ENCODE results near the gene GOLIM4. TPM values are rescaled to one million over a fixed set of nuclear protein-coding genes. Genes with fewer than 3 reads are reported as not detected.

Gene GOLIM4
- total and polyA plus RNA-seq, 2 of the 13 experiments (the other 11 are each of a cell fraction or from before 2014, with no cell fraction given): 10.9 to 47.7 TPM

DNA sequence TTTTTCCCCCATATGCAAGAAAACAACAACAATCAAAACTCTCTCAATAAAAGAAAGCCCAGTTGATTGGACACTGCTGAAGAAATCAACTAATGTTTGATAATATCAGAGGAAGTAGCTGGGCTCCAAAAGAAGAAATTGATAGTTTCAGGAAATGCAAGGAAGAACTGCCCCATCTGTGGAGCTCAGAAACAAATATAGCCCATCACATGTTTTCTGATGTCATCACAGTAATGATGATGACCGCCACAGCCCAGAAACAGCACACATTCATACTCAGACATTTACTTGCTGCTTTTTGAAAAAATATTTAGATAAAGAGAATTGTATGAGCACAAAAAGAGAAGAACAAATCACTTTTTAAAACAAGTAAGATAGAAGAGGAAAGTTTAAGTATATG is 67.6 kb downstream of the GOLIM4 start:
- WGBS (ENCODE audit: low lambda C conversion rate): 100% methylated on average over 1 of the region's 1 CpG
- DNase-seq (ENCODE audit: low spot score) (no peak), FAIRE-seq (no peak), ATAC-seq (no peak)
- intact Hi-C loops (cut with micrococcal nuclease; ENCODE audit: unreplicated experiment): no loop called here
- TF ChIP-seq ZNF331 (CRISPR knock-in tag; IDR thresholded peaks at IDR 0.05) (no peak), PTBP1 (IDR thresholded peaks at IDR 0.05; ENCODE audit: low read depth, low read length, poor library complexity, severe bottlenecking) (no peak)
- no TSS peak for BruUV-seq (replicated peaks)
- no peaks in the 10 kb centered on the region for H3K4me1 ChIP-seq (ENCODE audit: insufficient read depth, low read length)
- ChIA-PET CTCF (ENCODE audit: low intra/inter-chr PET ratio, low total read pairs) (no interaction called here), POLR2A (no interaction called here)
- no peak overlapping the region for H2AFZ ChIP-seq (ENCODE audit: low read length)
- no peaks in the 10 kb centered on the region for H3K27me3 ChIP-seq (ENCODE audit: control insufficient read depth in 1 of 2, insufficient read depth in 2 of 2, low read length in 2 of 2)
- no peak overlapping the region for H3K4me3 ChIP-seq (replicated peaks in 1 of 3; ENCODE audit: insufficient read depth in 1 of 3, low read depth in 2 of 3, low read length in 3 of 3)
- no peaks in the 10 kb centered on the region for H3K79me2 ChIP-seq (ENCODE audit: insufficient read depth, low read length)
- no peak overlapping the region for H3K4me2 ChIP-seq (ENCODE audit: low read depth, low read length)
- in situ Hi-C loops (cut with HindIII; ENCODE audit: extremely low pct_ligation_motif_present, low pct_unique_long_range_greater_than_20kb): no loop called here
- no peaks in the 10 kb centered on the region for H4K20me1 ChIP-seq (ENCODE audit: insufficient read depth, low read length)
- no peaks in the 10 kb centered on the region for H3K9me3 ChIP-seq (ENCODE audit: low read length)
- H3K36me3 ChIP-seq (replicated peaks in 1 of 2; ENCODE audit: control insufficient read depth in 1 of 2, insufficient read depth in 2 of 2, low read length in 2 of 2): peaks cover 13 to 78% of the 10 kb centered on the region in 2 experiments
- H3K9ac ChIP-seq (ENCODE audit: insufficient read depth, low read depth, low read length): no peak overlapping the region
- H3K27ac ChIP-seq (ENCODE audit: extremely low read length, insufficient read depth, low read length): no peak overlapping the region

DNA sequence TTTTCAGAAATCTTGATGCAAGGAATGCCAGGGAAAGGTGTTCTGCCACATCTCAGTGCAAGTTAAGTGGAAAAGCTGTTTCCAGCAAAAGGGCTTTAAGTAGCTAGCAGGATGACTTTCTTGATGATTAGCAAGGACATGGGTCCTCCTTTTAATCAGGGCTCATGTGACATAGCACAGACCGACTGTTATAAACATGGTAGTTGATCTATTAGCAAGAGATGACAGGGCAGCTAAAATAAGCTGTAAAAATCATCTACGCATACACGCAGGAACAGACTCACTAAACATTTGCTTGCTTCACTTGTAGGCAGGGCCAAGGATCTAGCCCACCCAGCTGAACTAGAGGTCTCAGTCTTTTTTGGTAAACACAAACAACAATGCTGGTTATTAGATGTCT is 69.0 kb downstream of the GOLIM4 start:
- Histone ChIP-seq H3K9ac (ENCODE audit: insufficient read depth, low read depth, low read length) (no peak overlapping the region), H3K4me3 (replicated peaks in 1 of 3; ENCODE audit: insufficient read depth in 1 of 3, low read depth in 2 of 3, low read length in 3 of 3) (no peak overlapping the region), H3K36me3 (replicated peaks in 1 of 2; ENCODE audit: control insufficient read depth in 1 of 2, insufficient read depth in 2 of 2, low read length in 2 of 2) (peaks cover 16 to 82% of the 10 kb centered on the region in 2 experiments), H3K27ac (ENCODE audit: extremely low read length, insufficient read depth, low read length) (no peak overlapping the region), H2AFZ (ENCODE audit: low read length) (no peak overlapping the region), H3K79me2 (ENCODE audit: insufficient read depth, low read length) (no peaks in the 10 kb centered on the region), H3K4me1 (ENCODE audit: insufficient read depth, low read length) (no peaks in the 10 kb centered on the region), H3K9me3 (ENCODE audit: low read length) (no peaks in the 10 kb centered on the region), H4K20me1 (ENCODE audit: insufficient read depth, low read length) (no peaks in the 10 kb centered on the region), H3K4me2 (ENCODE audit: low read depth, low read length) (no peak overlapping the region), H3K27me3 (ENCODE audit: control insufficient read depth in 1 of 2, insufficient read depth in 2 of 2, low read length in 2 of 2) (no peaks in the 10 kb centered on the region)
- BruUV-seq (replicated peaks): no TSS peak
- intact Hi-C loops (cut with micrococcal nuclease; ENCODE audit: unreplicated experiment): no loop called here
- TF ChIP-seq, protein P1, sequence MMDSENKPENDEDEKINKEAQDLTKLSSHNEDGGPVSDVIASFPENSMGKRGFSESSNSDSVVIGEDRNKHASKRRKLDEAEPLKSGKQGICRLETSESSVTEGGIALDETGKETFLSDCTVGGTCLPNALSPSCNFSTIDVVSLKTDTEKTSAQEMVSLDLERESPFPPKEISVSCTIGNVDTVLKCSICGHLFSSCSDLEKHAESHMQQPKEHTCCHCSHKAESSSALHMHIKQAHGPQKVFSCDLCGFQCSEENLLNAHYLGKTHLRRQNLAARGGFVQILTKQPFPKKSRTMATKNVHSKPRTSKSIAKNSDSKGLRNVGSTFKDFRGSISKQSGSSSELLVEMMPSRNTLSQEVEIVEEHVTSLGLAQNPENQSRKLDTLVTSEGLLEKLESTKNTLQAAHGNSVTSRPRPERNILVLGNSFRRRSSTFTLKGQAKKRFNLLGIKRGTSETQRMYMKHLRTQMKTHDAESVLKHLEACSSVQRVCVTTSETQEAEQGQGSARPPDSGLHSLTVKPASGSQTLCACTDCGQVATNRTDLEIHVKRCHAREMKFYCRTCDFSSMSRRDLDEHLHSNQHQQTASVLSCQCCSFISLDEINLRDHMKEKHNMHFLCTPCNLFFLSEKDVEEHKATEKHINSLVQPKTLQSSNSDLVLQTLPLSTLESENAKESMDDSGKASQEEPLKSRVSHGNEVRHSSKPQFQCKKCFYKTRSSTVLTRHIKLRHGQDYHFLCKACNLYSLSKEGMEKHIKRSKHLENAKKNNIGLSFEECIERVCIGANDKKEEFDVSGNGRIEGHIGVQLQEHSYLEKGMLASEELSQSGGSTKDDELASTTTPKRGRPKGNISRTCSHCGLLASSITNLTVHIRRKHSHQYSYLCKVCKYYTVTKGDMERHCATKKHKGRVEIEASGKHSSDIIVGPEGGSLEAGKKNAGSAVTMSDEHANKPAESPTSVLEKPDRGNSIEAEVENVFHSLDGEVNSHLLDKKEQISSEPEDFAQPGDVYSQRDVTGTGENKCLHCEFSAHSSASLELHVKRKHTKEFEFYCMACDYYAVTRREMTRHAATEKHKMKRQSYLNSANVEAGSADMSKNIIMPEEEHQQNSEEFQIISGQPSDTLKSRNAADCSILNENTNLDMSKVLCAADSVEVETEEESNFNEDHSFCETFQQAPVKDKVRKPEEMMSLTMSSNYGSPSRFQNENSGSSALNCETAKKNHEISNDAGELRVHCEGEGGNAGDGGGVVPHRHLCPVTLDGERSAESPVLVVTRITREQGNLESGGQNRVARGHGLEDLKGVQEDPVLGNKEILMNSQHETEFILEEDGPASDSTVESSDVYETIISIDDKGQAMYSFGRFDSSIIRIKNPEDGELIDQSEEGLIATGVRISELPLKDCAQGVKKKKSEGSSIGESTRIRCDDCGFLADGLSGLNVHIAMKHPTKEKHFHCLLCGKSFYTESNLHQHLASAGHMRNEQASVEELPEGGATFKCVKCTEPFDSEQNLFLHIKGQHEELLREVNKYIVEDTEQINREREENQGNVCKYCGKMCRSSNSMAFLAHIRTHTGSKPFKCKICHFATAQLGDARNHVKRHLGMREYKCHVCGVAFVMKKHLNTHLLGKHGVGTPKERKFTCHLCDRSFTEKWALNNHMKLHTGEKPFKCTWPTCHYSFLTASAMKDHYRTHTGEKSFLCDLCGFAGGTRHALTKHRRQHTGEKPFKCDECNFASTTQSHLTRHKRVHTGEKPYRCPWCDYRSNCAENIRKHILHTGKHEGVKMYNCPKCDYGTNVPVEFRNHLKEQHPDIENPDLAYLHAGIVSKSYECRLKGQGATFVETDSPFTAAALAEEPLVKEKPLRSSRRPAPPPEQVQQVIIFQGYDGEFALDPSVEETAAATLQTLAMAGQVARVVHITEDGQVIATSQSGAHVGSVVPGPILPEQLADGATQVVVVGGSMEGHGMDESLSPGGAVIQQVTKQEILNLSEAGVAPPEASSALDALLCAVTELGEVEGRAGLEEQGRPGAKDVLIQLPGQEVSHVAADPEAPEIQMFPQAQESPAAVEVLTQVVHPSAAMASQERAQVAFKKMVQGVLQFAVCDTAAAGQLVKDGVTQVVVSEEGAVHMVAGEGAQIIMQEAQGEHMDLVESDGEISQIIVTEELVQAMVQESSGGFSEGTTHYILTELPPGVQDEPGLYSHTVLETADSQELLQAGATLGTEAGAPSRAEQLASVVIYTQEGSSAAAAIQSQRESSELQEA (CRISPR knock-in tag; IDR thresholded peaks at IDR 0.05; ENCODE audit: not compliant biosample characterization): no peak
- TF ChIP-seq CBX2 (IDR thresholded peaks at IDR 0.05; ENCODE audit: low read depth, low read length) (no peak), CBX2 (CRISPR knock-in tag; IDR thresholded peaks at IDR 0.05; ENCODE audit: low read depth) (no peak), MAFG (CRISPR knock-in tag; IDR thresholded peaks at IDR 0.05) (no peak), SAFB2 (CRISPR knock-in tag; IDR thresholded peaks at IDR 0.05; ENCODE audit: borderline replicate concordance, low read depth) (no peak), AHR (CRISPR knock-in tag; IDR thresholded peaks at IDR 0.05) (no peak)
- TF ChIP-seq, protein P2, sequence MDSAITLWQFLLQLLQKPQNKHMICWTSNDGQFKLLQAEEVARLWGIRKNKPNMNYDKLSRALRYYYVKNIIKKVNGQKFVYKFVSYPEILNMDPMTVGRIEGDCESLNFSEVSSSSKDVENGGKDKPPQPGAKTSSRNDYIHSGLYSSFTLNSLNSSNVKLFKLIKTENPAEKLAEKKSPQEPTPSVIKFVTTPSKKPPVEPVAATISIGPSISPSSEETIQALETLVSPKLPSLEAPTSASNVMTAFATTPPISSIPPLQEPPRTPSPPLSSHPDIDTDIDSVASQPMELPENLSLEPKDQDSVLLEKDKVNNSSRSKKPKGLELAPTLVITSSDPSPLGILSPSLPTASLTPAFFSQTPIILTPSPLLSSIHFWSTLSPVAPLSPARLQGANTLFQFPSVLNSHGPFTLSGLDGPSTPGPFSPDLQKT (CRISPR knock-in tag; IDR thresholded peaks at IDR 0.05; ENCODE audit: borderline replicate concordance): no peak
- CTCF ChIA-PET (ENCODE audit: low intra/inter-chr PET ratio, low total read pairs): no interaction called here
- 100% methylated on average over 3 of the region's 3 CpGs for whole genome bisulfite sequencing (ENCODE audit: low lambda C conversion rate)
- POLR2A ChIA-PET: no interaction called here
- FAIRE-seq (no peak), ATAC-seq (no peak), DNase-seq (ENCODE audit: low spot score) (no peak)
- in situ Hi-C loops (cut with HindIII; ENCODE audit: extremely low pct_ligation_motif_present, low pct_unique_long_range_greater_than_20kb): no loop called here

Measured in HepG2 (cell line).